Endodermal cell (in vitro differentiated cells): Measurements from ENCODE around the gene FANCB. TPM values are rescaled to one million over a fixed set of nuclear protein-coding genes. Genes with fewer than 3 reads are reported as not detected.
A peak's percentile ranks its signal among the peaks of the same experiment; 100 is the strongest.

Source experiments
- DNase-seq: peaks from one replicate; pipeline ENCODE4 v3.0.0-alpha.2; 2017
- H3K27ac ChIP-seq: 2 replicates; pipeline ENCODE4 v1.5.1; 2013; ENCODE audit warnings: mild to moderate bottlenecking, low read depth, low read length, moderate library complexity
- H3K27me3 ChIP-seq: 2 replicates; pipeline ENCODE4 v1.6.1; 2013; ENCODE audit warnings: mild to moderate bottlenecking, low read length, moderate library complexity; ENCODE audit not compliant: insufficient read depth, control insufficient read depth, poor library complexity, severe bottlenecking
- H3K36me3 ChIP-seq: 2 replicates; pipeline ENCODE4 v1.7.0; 2013; ENCODE audit warnings: mild to moderate bottlenecking, low read length, moderate library complexity; ENCODE audit not compliant: control insufficient read depth, insufficient read depth
- H3K4me1 ChIP-seq: one replicate; pipeline ENCODE4 v1.7.0; 2013; ENCODE audit warnings: low read length; ENCODE audit not compliant: control insufficient read depth, insufficient read depth
- H3K4me3 ChIP-seq: 2 replicates; pipeline ENCODE4 v1.5.1; 2013; ENCODE audit warnings: mild to moderate bottlenecking, low read length, moderate library complexity
- H3K9ac ChIP-seq: 2 replicates; pipeline ENCODE4 v1.6.1; 2013; ENCODE audit warnings: mild to moderate bottlenecking, low read length, moderate library complexity; ENCODE audit not compliant: poor library complexity, severe bottlenecking; ENCODE audit errors: extremely low read depth
- H3K9me3 ChIP-seq: 2 replicates; pipeline ENCODE4 v1.6.1; 2013; ENCODE audit warnings: mild to moderate bottlenecking, low read length, moderate library complexity; ENCODE audit not compliant: control insufficient read depth
- H3K27ac Mint-ChIP-seq: 2 replicates; pipeline ENCODE4 v1.8.0; 2020; ENCODE audit warnings: mixed read lengths
- H3K27me3 Mint-ChIP-seq: 2 replicates; pipeline ENCODE4 v1.8.0; 2021; ENCODE audit warnings: mild to moderate bottlenecking, mixed read lengths; ENCODE audit not compliant: insufficient read depth
- H3K36me3 Mint-ChIP-seq: 2 replicates; pipeline ENCODE4 v1.8.0; 2020; ENCODE audit warnings: low read depth, mixed read lengths
- H3K4me1 Mint-ChIP-seq: 2 replicates; pipeline ENCODE4 v1.8.0; 2020; ENCODE audit warnings: mixed read lengths
- H3K4me3 Mint-ChIP-seq: 2 replicates; pipeline ENCODE4 v1.8.0; 2020; ENCODE audit warnings: mild to moderate bottlenecking, moderate library complexity, mixed read lengths
- H3K9me3 Mint-ChIP-seq: 2 replicates; pipeline ENCODE4 v1.8.0; 2020; ENCODE audit warnings: mild to moderate bottlenecking, mixed read lengths
- WGBS, 2 experiments: methylation state at CpG; one replicate each; pipeline versions ENCODE4 v1.1.5 to v1.1.7; 2013; ENCODE audit warnings: missing lambda C conversion rate in 2 of 2, mixed read lengths in 1 of 2; ENCODE audit not compliant: insufficient coverage in 1 of 2, insufficient read length in 1 of 2; 5-methylcytosine and 5-hydroxymethylcytosine counted together
- long read RNA-seq, 4 experiments: library from polyadenylated mRNA in 2 of 4; library from RNA in 1 of 4; library from capped mRNA in 1 of 4; stranded (forward) in 3 of 4; unstranded in 1 of 4; transcript quantifications; one replicate each; pipeline ENCODE4 v2.0.0, GENCODE V29; 2020 to 2021; ENCODE audit warnings: inconsistent platforms in 1 of 4
- polyA plus RNA-seq, 2 experiments: library from polyadenylated mRNA; stranded (reverse); fragments of 50-300 nt; gene quantifications; one replicate each; pipeline ENCODE4 v1.2.3, GENCODE V29; 2013
- total RNA-seq, 2 donors: library from RNA; stranded (reverse); fragmentation: NEBNext Ultra II Directional in 1 of 2; extraction: Animal tissue kit (Norgen Biotek cat#: 25700) in 1 of 2; gene quantifications; 2 replicates in 1 of 2; 3 replicates in 1 of 2; pipeline ENCODE4 v1.2.1, GENCODE V29; 2021
- TF ChIP-seq, protein P1 (sequence below): fragments of 200-600 bp; sonication (generic); conservative IDR thresholded peaks from 2 replicates; pipeline ENCODE4 v1.5.0; 2021; ENCODE audit warnings: antibody characterized with exemption, mild to moderate bottlenecking

Gene FANCB
- total RNA-seq, result 10 to 100 TPM; 12.8 to 15.2 TPM
- polyA plus RNA-seq (2013, experiment 1 of 2), result 5.5 TPM
- polyA plus RNA-seq (2013, experiment 2 of 2), result 6.7 TPM
- long read RNA-seq, experiment 1, partial matches to known transcripts, result 1 of 3 reads
- long read RNA-seq, experiment 1, other reads (novel, unspliced or antisense), result 1 of 3 reads
- long read RNA-seq, experiment 2, partial matches to known transcripts, result 2 of 6 reads
- long read RNA-seq, experiment 2, other reads (novel, unspliced or antisense), result 2 of 6 reads
- long read RNA-seq, experiment 3, transcript FANCB-202 (10 exons, 3,008 nt), result major isoform, 10 of 22 reads
- long read RNA-seq, experiment 3, partial matches to known transcripts, result 7 of 22 reads
- long read RNA-seq, experiment 3, other reads (novel, unspliced or antisense), result 4 of 22 reads
- long read RNA-seq, experiment 4, partial matches to known transcripts, result 2 of 8 reads
- long read RNA-seq, experiment 4, other reads (novel, unspliced or antisense), result 3 of 8 reads

GRCh38 chrX:14872851-14873675, at the start of gene FANCB, which contains the start of gene MOSPD2:
TSS of gene FANCB (minus strand) at chrX:14873069. CDS start at chrX:14865510, 7,559 bp downstream.
TSS of gene MOSPD2 (plus strand) at chrX:14873421. CDS start at chrX:14873529, 108 bp downstream.
- no peaks in the 10 kb centered on the region for H3K4me1 Mint-ChIP-seq
- Histone ChIP-seq H3K4me3 (peak within 1 kb of the TSS; percentile 93), H3K9me3 (peaks cover 5% of the 10 kb centered on the region), H3K9ac (peak within 1 kb of the TSS; percentile 60), H3K27me3 (no peaks in the 10 kb centered on the region), H3K4me1 (no peaks in the 10 kb centered on the region), H3K27ac (no peak within 1 kb of the TSS), H3K36me3 (peaks cover 9% of the 10 kb centered on the region)
- H3K27ac Mint-ChIP-seq, result peak within 1 kb of the TSS; percentile 83
- H3K9me3 Mint-ChIP-seq, result peaks cover 35% of the 10 kb centered on the region
- DNase-seq, result peak; percentile 97
- H3K4me3 Mint-ChIP-seq, result peak within 1 kb of the TSS; percentile 75
- H3K36me3 Mint-ChIP-seq, result peaks cover 15% of the 10 kb centered on the region
- 0% methylated on average over 69 of the region's 78 CpGs; no CpG with 5 or more reads in 1 of the 2 experiments for WGBS, 2 experiments
- no peaks in the 10 kb centered on the region for H3K27me3 Mint-ChIP-seq
- TF ChIP-seq, protein P1, sequence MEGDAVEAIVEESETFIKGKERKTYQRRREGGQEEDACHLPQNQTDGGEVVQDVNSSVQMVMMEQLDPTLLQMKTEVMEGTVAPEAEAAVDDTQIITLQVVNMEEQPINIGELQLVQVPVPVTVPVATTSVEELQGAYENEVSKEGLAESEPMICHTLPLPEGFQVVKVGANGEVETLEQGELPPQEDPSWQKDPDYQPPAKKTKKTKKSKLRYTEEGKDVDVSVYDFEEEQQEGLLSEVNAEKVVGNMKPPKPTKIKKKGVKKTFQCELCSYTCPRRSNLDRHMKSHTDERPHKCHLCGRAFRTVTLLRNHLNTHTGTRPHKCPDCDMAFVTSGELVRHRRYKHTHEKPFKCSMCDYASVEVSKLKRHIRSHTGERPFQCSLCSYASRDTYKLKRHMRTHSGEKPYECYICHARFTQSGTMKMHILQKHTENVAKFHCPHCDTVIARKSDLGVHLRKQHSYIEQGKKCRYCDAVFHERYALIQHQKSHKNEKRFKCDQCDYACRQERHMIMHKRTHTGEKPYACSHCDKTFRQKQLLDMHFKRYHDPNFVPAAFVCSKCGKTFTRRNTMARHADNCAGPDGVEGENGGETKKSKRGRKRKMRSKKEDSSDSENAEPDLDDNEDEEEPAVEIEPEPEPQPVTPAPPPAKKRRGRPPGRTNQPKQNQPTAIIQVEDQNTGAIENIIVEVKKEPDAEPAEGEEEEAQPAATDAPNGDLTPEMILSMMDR, result no peak

GRCh38 chrX:14922437-14922836, 49.6 kb upstream of the FANCB start:
- no peaks in the 10 kb centered on the region for H3K9me3 ChIP-seq
- no peak for DNase-seq
- H3K4me3 Mint-ChIP-seq, result no peak overlapping the region
- peaks cover 18% of the 10 kb centered on the region for H3K36me3 ChIP-seq
- WGBS, 2 experiments, result 83% methylated on average over 5 of the region's 6 CpGs; no CpG with 5 or more reads in 1 of the 2 experiments
- no peak overlapping the region for H3K27ac ChIP-seq
- H3K36me3 Mint-ChIP-seq, result peaks cover 20% of the 10 kb centered on the region
- no peak overlapping the region for H3K4me3 ChIP-seq
- H3K4me1 ChIP-seq, result no peaks in the 10 kb centered on the region
- H3K27me3 ChIP-seq, result no peaks in the 10 kb centered on the region
- no peak overlapping the region for H3K9ac ChIP-seq
- no peaks in the 10 kb centered on the region for H3K4me1 Mint-ChIP-seq
- H3K9me3 Mint-ChIP-seq, result peaks cover 36% of the 10 kb centered on the region
- H3K27ac Mint-ChIP-seq, result no peak overlapping the region
- H3K27me3 Mint-ChIP-seq, result no peaks in the 10 kb centered on the region
- TF ChIP-seq, protein P1, result no peak

GRCh38 chrX:14920196-14920595, 47.3 kb upstream of the FANCB start:
- 100% methylated on average over 2 of the region's 2 CpGs; no CpG with 5 or more reads in 1 of the 2 experiments for WGBS, 2 experiments
- H3K4me3 Mint-ChIP-seq, result no peak overlapping the region
- H3K4me1 ChIP-seq, result no peaks in the 10 kb centered on the region
- H3K27me3 ChIP-seq, result no peaks in the 10 kb centered on the region
- no peak overlapping the region for H3K27ac ChIP-seq
- H3K9ac ChIP-seq, result no peak overlapping the region
- peaks cover 30% of the 10 kb centered on the region for H3K36me3 ChIP-seq
- peaks cover 43% of the 10 kb centered on the region for H3K9me3 Mint-ChIP-seq
- no peaks in the 10 kb centered on the region for H3K27me3 Mint-ChIP-seq
- no peak overlapping the region for H3K4me3 ChIP-seq
- DNase-seq, result no peak
- H3K9me3 ChIP-seq, result no peaks in the 10 kb centered on the region
- TF ChIP-seq, protein P1, result no peak
- H3K27ac Mint-ChIP-seq, result no peak overlapping the region
- peaks cover 20% of the 10 kb centered on the region for H3K36me3 Mint-ChIP-seq
- no peaks in the 10 kb centered on the region for H3K4me1 Mint-ChIP-seq
